Transverse colon (tissue), 4 donors: Measurements from ENCODE around the gene ABHD8. TPM values are rescaled to one million over a fixed set of nuclear protein-coding genes. Genes with fewer than 3 reads are reported as not detected.

Source experiments
- DNase-seq: peaks from one replicate; pipeline ENCODE4 v3.0.0-alpha.2; 2019
- H3K27ac ChIP-seq, 4 donors: fragments of 200-600 bp; sonication (generic); 2 replicates each; pipeline ENCODE4 v1.5.1; 2016 to 2018; ENCODE audit warnings: inconsistent platforms in 4 of 4
- H3K27me3 ChIP-seq: fragments of 200-600 bp; sonication (generic); 2 replicates; pipeline ENCODE4 v1.5.1; 2017; ENCODE audit warnings: inconsistent platforms
- H3K36me3 ChIP-seq, 4 donors: fragments of 200-600 bp; sonication (generic); 2 replicates each; pipeline ENCODE4 v1.5.1; 2017 to 2019; ENCODE audit warnings: inconsistent platforms in 4 of 4
- H3K4me1 ChIP-seq, 4 donors: fragments of 200-600 bp; sonication (generic); 2 replicates each; pipeline ENCODE4 v1.5.1; 2017 to 2020; ENCODE audit warnings: inconsistent platforms in 4 of 4
- H3K4me3 ChIP-seq, 4 donors: fragments of 200-600 bp; sonication (generic); 1 replicate in 1 of 4; 2 replicates in 3 of 4; pipeline versions ENCODE4 v1.5.1 to v1.6.1; 2017 to 2019; ENCODE audit warnings: inconsistent platforms in 4 of 4
- H3K9me3 ChIP-seq, 2 donors: fragments of 200-600 bp; sonication (generic); 2 replicates each; pipeline ENCODE4 v1.5.1; 2017 to 2019; ENCODE audit warnings: inconsistent platforms in 2 of 2
- EP300 ChIP-seq: sonication (generic); formaldehyde crosslinking; IDR thresholded peaks from one replicate; pipeline ENCODE4 v1.6.1; 2017; ENCODE audit warnings: antibody characterized with exemption, low read depth
- POLR2A ChIP-seq: fragments of 450-650 bp; IDR thresholded peaks from one replicate; pipeline ENCODE4 v1.6.1; 2016; ENCODE audit warnings: antibody characterized with exemption, mild to moderate bottlenecking, moderate library complexity
- POLR2AphosphoS5 ChIP-seq, 3 donors: sonication (generic); formaldehyde crosslinking; IDR thresholded peaks; one replicate each; pipeline ENCODE4 v1.6.1; 2016; ENCODE audit warnings: antibody characterized with exemption in 3 of 3
- WGBS, 2 donors: methylation state at CpG; one replicate each; pipeline ENCODE4 v1.1.5; 2018; ENCODE audit warnings: low coverage in 1 of 2; 5-methylcytosine and 5-hydroxymethylcytosine counted together
- in situ Hi-C, 4 donors: fragments of 200-750 bp; cut with MboI; loops; one replicate each; pipeline versions ENCODE4 v1.15.0 to v1.15.1; 2017; ENCODE audit warnings: low sequenced_read_pairs in 3 of 4, low pct_ligation_motif_present in 1 of 4, low pct_unique_long_range_greater_than_20kb in 1 of 4
- intact Hi-C: fragments of 100-400 bp; cut with DNase I; formaldehyde crosslinking; loops from one replicate; pipeline ENCODE4 v1.15.1; 2023; ENCODE audit warnings: low total_unique reads
- total RNA-seq, 4 donors: library from RNA; depleted of rRNA; stranded (reverse); fragments of >200 nt; gene quantifications; one replicate each; pipeline ENCODE4 v1.1.0, GENCODE V29; 2016
- TF ChIP-seq, protein P1 (sequence below), 5 experiments: fragments of 200-600 bp in 3 of 5; fragments of 450-650 bp in 2 of 5; sonication (generic) in 3 of 5; IDR thresholded peaks; 1 replicate in 2 of 5; 2 replicates in 3 of 5; pipeline ENCODE4 v1.5.1; 2016 to 2017; ENCODE audit warnings: antibody characterized with exemption in 5 of 5, inconsistent platforms in 3 of 5, mild to moderate bottlenecking in 2 of 5, moderate library complexity in 1 of 5

The ABHD8 gene
- total RNA-seq, 4 donors from 2014 or later = 6.0 to 14.1 (median 9.1) TPM

DNA sequence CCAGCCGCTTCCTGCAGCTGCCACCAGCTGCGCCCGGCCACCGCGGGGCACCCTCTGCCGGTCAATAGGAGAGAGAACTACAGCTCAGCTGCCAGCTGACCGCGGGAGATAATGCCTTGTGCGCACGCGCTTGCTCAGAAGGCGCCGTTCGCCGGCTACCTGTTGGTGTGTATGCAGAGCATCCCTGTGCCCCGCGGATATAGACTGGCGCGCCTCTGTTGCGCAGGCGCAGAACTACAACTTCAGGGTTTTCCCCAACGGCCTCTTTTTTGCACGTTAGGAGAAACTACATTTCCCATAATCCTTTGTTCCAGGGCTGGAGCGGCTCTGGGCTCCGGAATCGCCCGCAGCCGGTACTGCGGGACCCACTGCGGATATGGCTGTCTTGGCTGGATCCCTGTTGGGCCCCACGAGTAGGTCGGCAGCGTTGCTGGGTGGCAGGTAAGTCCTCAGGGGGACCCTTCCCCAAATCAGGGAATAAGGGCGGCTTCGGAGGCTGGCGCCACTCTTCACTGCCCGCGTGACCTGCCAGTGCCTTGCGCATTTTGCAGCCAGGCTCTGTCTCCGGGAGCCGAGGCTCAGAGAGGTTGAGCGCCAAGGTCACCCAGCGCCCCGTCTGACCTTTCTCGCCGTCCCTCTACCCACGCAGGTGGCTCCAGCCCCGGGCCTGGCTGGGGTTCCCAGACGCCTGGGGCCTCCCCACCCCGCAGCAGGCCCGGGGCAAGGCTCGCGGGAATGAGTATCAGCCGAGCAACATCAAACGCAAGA lies 2.5 kb upstream of the ABHD8 start, which contains the start of gene MRPL34:
TSS of gene MRPL34 (plus strand) at position 356 of the 768 bp plus-strand sequence. CDS start at position 377, 21 bp downstream.
- TF ChIP-seq POLR2A (peak; percentile 72), POLR2AphosphoS5 (IDR thresholded peaks at IDR 0.05) (peak in 2 of 3 donors; percentile 98), EP300 (no peak)
- TF ChIP-seq, protein P1, sequence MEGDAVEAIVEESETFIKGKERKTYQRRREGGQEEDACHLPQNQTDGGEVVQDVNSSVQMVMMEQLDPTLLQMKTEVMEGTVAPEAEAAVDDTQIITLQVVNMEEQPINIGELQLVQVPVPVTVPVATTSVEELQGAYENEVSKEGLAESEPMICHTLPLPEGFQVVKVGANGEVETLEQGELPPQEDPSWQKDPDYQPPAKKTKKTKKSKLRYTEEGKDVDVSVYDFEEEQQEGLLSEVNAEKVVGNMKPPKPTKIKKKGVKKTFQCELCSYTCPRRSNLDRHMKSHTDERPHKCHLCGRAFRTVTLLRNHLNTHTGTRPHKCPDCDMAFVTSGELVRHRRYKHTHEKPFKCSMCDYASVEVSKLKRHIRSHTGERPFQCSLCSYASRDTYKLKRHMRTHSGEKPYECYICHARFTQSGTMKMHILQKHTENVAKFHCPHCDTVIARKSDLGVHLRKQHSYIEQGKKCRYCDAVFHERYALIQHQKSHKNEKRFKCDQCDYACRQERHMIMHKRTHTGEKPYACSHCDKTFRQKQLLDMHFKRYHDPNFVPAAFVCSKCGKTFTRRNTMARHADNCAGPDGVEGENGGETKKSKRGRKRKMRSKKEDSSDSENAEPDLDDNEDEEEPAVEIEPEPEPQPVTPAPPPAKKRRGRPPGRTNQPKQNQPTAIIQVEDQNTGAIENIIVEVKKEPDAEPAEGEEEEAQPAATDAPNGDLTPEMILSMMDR (IDR thresholded peaks at IDR 0.05) = peak; percentile 68 to 98 (median 76)
- intact Hi-C loops = no loop called here
- DNase-seq = peak; percentile 98
- Histone ChIP-seq H3K27me3 (no peaks in the 10 kb centered on the region), H3K9me3 (no peaks in the 10 kb centered on the region), H3K4me3 (peak within 1 kb of the TSS; percentile 28 to 70 (median 59)), H3K36me3 (no peaks in the 10 kb centered on the region), H3K4me1 (peaks cover 42 to 66% (median 50%) of the 10 kb centered on the region in 4 donors), H3K27ac (peak within 1 kb of the TSS; percentile 90 to 98 (median 94))
- in situ Hi-C loops = no loop called here
- WGBS, 2 donors = 0% methylated on average over 44 of the region's 55 CpGs; no CpG with 5 or more reads in 1 of the 2 donors

DNA sequence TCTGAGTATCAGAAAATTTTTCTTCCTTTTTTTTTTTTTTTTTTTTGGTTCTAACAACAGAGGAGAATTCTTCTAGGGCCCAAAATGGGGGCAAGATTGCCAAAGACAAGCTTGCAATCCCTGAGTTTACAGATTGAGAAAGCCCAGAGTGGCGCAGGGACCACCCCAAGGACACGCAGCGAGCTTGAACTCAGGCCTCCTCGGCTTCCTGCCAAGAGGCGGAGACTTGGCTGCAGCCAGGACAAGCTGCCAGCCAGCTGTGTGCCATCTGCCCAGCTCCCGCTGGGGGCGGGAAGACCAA lies 1.9 kb upstream of the ABHD8 start:
- 0 to 2% methylated on average over 3 to 7 of the region's 7 CpGs for WGBS, 2 donors
- in situ Hi-C loops = no loop called here

DNA sequence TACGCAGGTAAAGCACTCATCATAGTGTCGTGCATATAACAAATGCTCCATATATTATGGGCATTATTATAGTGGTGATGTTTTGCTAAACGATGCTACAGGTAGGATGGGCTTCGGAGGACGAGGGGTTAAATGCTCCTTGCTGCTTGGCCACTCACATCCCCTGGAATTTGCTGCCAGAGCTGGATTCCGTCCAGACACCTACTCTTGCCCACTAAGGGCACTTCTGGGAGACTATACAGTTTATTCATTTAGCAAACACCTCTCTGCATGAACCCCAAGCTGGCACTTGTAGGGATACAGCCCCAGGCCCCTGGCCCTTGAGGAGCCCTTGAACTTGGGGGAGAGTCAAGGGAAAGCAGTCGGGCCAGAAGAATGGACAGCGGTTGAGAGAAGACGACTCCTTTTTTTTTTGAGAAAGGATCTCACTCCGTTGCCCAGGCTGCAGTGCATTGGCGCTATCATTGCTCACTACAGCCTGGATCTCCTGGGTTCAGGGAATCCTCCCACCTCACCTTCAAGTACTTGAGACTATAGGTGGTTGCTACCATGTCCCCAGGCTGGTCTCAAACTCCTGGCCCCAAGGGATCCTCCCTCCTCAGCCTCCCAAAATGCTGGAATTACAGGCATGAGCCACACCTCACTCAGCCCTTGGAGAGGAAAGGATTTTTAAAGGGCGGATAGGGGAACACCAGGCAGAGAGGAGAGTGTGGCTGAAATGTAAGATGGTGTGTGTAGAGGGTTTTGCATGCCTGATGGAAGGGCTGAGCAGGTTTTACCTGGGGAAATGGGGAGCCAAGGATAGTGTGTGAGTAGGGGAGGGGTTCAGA lies 1.4 kb upstream of the ABHD8 start:
- peaks cover 34 to 57% (median 41%) of the 10 kb centered on the region in 4 donors for H3K4me1 ChIP-seq
- TF ChIP-seq EP300 (no peak), POLR2AphosphoS5 (IDR thresholded peaks at IDR 0.05) (no peak), POLR2A (no peak)
- TF ChIP-seq, protein P1 (IDR thresholded peaks at IDR 0.05) = no peak
- no peak for DNase-seq
- no peaks in the 10 kb centered on the region for H3K27me3 ChIP-seq
- WGBS, 2 donors = 60 to 65% methylated on average over 3 to 12 of the region's 12 CpGs
- no peaks in the 10 kb centered on the region for H3K36me3 ChIP-seq
- H3K9me3 ChIP-seq = no peaks in the 10 kb centered on the region
- H3K27ac ChIP-seq = peak overlapping the region; percentile 90 to 98 (median 94)
- peak overlapping the region in 2 of 4 donors; percentile 66 to 70 for H3K4me3 ChIP-seq
- in situ Hi-C loops (no loop called here), intact Hi-C loops (no loop called here)

More for the DNA sequence above, 1.9 kb upstream of the ABHD8 start:
- TF ChIP-seq EP300 (peak; percentile 87), POLR2AphosphoS5 (IDR thresholded peaks at IDR 0.05) (peak in 1 of 3 donors; percentile 99), POLR2A (no peak)
- H3K4me3 ChIP-seq = peak overlapping the region in 2 of 4 donors; percentile 66 to 70
- no peak for DNase-seq
- H3K27ac ChIP-seq = peak overlapping the region; percentile 90 to 98 (median 94)
- no peaks in the 10 kb centered on the region for H3K9me3 ChIP-seq
- H3K27me3 ChIP-seq = no peaks in the 10 kb centered on the region
- peaks cover 37 to 61% (median 45%) of the 10 kb centered on the region in 4 donors for H3K4me1 ChIP-seq
- intact Hi-C loops = no loop called here
- no peaks in the 10 kb centered on the region for H3K36me3 ChIP-seq

DNA sequence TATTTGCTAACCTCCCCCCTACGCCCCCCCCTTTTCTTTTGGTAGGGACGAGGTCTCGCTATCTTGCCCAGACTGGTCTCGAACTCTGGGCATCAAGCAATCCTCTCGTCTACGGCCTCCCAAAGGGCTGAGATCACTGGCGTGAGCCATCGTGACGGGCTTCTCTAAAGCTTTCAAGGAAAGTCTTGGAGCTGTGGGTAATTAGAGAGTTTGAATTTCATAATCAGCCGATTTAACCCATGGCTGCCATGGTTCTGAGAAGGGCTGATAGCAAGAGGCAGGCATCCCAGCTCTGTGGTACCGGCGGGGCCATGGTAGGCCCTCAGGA lies 679 bp upstream of the ABHD8 start:
- no peaks in the 10 kb centered on the region for H3K36me3 ChIP-seq
- peak overlapping the region; percentile 90 to 98 (median 94) for H3K27ac ChIP-seq
- no peak for TF ChIP-seq POLR2A
- TF ChIP-seq, protein P1 (IDR thresholded peaks at IDR 0.05) = no peak
- no peak for TF ChIP-seq EP300
- TF ChIP-seq POLR2AphosphoS5 (IDR thresholded peaks at IDR 0.05) = no peak
- no peaks in the 10 kb centered on the region for H3K9me3 ChIP-seq
- no peak overlapping the region for H3K4me3 ChIP-seq
- peaks cover 34 to 55% (median 39%) of the 10 kb centered on the region in 4 donors for H3K4me1 ChIP-seq
- intact Hi-C loops (no loop called here), in situ Hi-C loops (no loop called here)
- H3K27me3 ChIP-seq = no peaks in the 10 kb centered on the region
- 73% methylated on average over 12 of the region's 12 CpGs; no CpG with 5 or more reads in 1 of the 2 donors for WGBS, 2 donors
- no peak for DNase-seq
